HepG2 (cell line): Measurements from ENCODE around the gene PLA2G4D. TPM values are rescaled to one million over a fixed set of nuclear protein-coding genes. Genes with fewer than 3 reads are reported as not detected.

ENCODE experiments used
- KLF9 ChIP-seq: IDR thresholded peaks from 2 replicates; pipeline ENCODE4 v1.6.1; 2016; ENCODE audit warnings: low read depth
- NFE2L2 ChIP-seq: fragments of 150-350 bp; IDR thresholded peaks from 2 replicates; pipeline ENCODE4 v1.6.1; 2014; ENCODE audit warnings: low read length
- POGK ChIP-seq: sonication (generic); formaldehyde crosslinking; conservative IDR thresholded peaks from 2 replicates; pipeline ENCODE4 v1.8.0; 2022; ENCODE audit warnings: mild to moderate bottlenecking, moderate library complexity, missing genetic modification reagents
- THRA ChIP-seq: sonication (generic); formaldehyde crosslinking; IDR thresholded peaks from 2 replicates; pipeline ENCODE4 v1.4.0; 2020; ENCODE audit warnings: missing genetic modification reagents, borderline replicate concordance
- ZNF383 ChIP-seq: sonication (generic); formaldehyde crosslinking; IDR thresholded peaks from 2 replicates; pipeline ENCODE4 v1.4.0; 2020; ENCODE audit warnings: missing genetic modification reagents, mild to moderate bottlenecking, borderline replicate concordance
- ZNF629 ChIP-seq: sonication (generic); formaldehyde crosslinking; conservative IDR thresholded peaks from 2 replicates; pipeline ENCODE4 v1.5.0; 2020; ENCODE audit warnings: missing genetic modification reagents
- ZNF687 ChIP-seq: sonication (generic); formaldehyde crosslinking; IDR thresholded peaks from 2 replicates; pipeline ENCODE4 v1.5.1; 2020; ENCODE audit warnings: mild to moderate bottlenecking, missing genetic modification reagents, moderate library complexity
- polyA plus RNA-seq, 8 experiments: library from polyadenylated mRNA; depleted of rRNA in 3 of 8; stranded (reverse) in 7 of 8; unstranded in 1 of 8; fragments of >200 nt; fragmentation: Illumina TruSeq in 4 of 8; extraction: Trizol in 4 of 8; gene quantifications; 2 replicates each; pipeline versions ENCODE4 v1.2.1 to v1.2.3, GENCODE V29; 2011 to 2016; ENCODE audit warnings: low read depth in 4 of 8, missing spikeins in 1 of 8, mixed read lengths in 1 of 8; ENCODE audit not compliant: insufficient read depth in 1 of 8
- total RNA-seq, 5 experiments: library from RNA; depleted of rRNA; stranded (reverse); fragments of >200 nt; fragmentation: Illumina TruSeq; extraction: Trizol; gene quantifications; 2 replicates each; pipeline ENCODE4 v1.2.3, GENCODE V29; 2016; ENCODE audit warnings: low read depth in 1 of 5

The PLA2G4D gene
- total and polyA plus RNA-seq, 2 of the 13 experiments (the other 11 are each of a cell fraction or from before 2014, with no cell fraction given), result 0.04 to 0.21 TPM

- TF ChIP-seq ZNF687 (CRISPR knock-in tag), result 0 out of 2 replicates have a peak, but pooled peaks have one; percentile 19
- TF ChIP-seq KLF9, result no peak
- TF ChIP-seq POGK (CRISPR knock-in tag), result no peak
- TF ChIP-seq ZNF383, result no peak
- TF ChIP-seq THRA (CRISPR knock-in tag), result peak; percentile 67; the same call in 1 of the 2 replicates
- peak; percentile 19; the same call in 1 of the 2 replicates for TF ChIP-seq NFE2L2
- no peak for TF ChIP-seq ZNF629 (CRISPR knock-in tag)
Observed at GRCh38 chr15:42066764-42067415, 27.5 kb downstream of the PLA2G4D start (continued).
